IMR-90 (cell line): Measurements from ENCODE around the gene NBPF12. TPM values are rescaled to one million over a fixed set of nuclear protein-coding genes. Genes with fewer than 3 reads are reported as not detected.

Source experiments
- ATAC-seq: fragments of 200-7000 bp; cut with Tn5 transposase; 2 replicates; pipeline ENCODE4 v1.9.1; 2020; ENCODE audit warnings: low read depth, mild to moderate bottlenecking, moderate library complexity
- BruUV-seq: library from RNA; stranded (reverse); fragments of 400-500 nt; replicated peaks from 2 replicates; lab custom pipeline; 2021; lab: Mats Ljungman, UMichigan
- CTCF ChIA-PET: fragments of 300-600 bp; formaldehyde crosslinking; extraction: SDS; loops from one replicate; lab custom pipeline; 2021; ENCODE audit warnings: antibody characterized with exemption; lab: Yijun Ruan, JAX
- POLR2A ChIA-PET: fragments of 300-600 bp; sonication (Branson Sonifier 250); formaldehyde crosslinking; loops from one replicate; lab custom pipeline; 2022; ENCODE audit warnings: antibody characterized with exemption; ENCODE audit not compliant: unreplicated experiment; lab: Charles Lee
- DNase-seq: peaks from one replicate; pipeline ENCODE4 v3.0.0; 2013
- H2AFZ ChIP-seq: replicated peaks from 2 replicates; pipeline ENCODE3; 2013; ENCODE audit warnings: low read length, mild to moderate bottlenecking; ENCODE audit not compliant: poor library complexity
- H2AK5ac ChIP-seq: 2 replicates; pipeline ENCODE4 v1.6.1; 2013; ENCODE audit warnings: low read depth, low read length, inconsistent platforms
- H2AK9ac ChIP-seq: replicated peaks from 2 replicates; pipeline ENCODE3; 2013; ENCODE audit warnings: mild to moderate bottlenecking, low read depth, low read length, moderate library complexity; ENCODE audit not compliant: poor library complexity
- H2BK120ac ChIP-seq: 2 replicates; pipeline ENCODE4 v1.6.1; 2013; ENCODE audit warnings: low read depth, low read length, inconsistent platforms
- H2BK15ac ChIP-seq: 3 replicates; pipeline ENCODE4 v1.6.1; 2013; ENCODE audit warnings: low read depth, low read length, inconsistent platforms
- H2BK20ac ChIP-seq: 2 replicates; pipeline ENCODE4 v1.6.1; 2013; ENCODE audit warnings: low read depth, mild to moderate bottlenecking, inconsistent platforms, low read length, moderate library complexity
- H2BK5ac ChIP-seq: 2 replicates; pipeline ENCODE4 v1.6.1; 2013; ENCODE audit warnings: mild to moderate bottlenecking, low read depth, low read length, inconsistent platforms; ENCODE audit not compliant: poor library complexity, severe bottlenecking
- H3K14ac ChIP-seq: replicated peaks from 2 replicates; pipeline ENCODE4 v1.6.1; 2013; ENCODE audit warnings: low read depth, low read length, inconsistent platforms
- H3K18ac ChIP-seq: 2 replicates; pipeline ENCODE4 v1.6.1; 2013; ENCODE audit warnings: low read depth, low read length, control low read depth
- H3K23ac ChIP-seq: 2 replicates; pipeline ENCODE4 v1.6.1; 2013; ENCODE audit warnings: low read depth, low read length, inconsistent platforms
- H3K27ac ChIP-seq: 2 replicates; pipeline ENCODE4 v1.5.1; 2013; ENCODE audit warnings: mild to moderate bottlenecking, control low read depth, low read length; ENCODE audit not compliant: insufficient read depth
- H3K27me3 ChIP-seq: 2 replicates; pipeline ENCODE4 v1.6.1; 2013; ENCODE audit warnings: low read length; ENCODE audit not compliant: control insufficient read depth, insufficient read depth
- H3K36me3 ChIP-seq: 2 replicates; pipeline ENCODE4 v1.6.1; 2013; ENCODE audit warnings: low read length, mixed read lengths; ENCODE audit not compliant: control insufficient read depth, insufficient read depth
- H3K4ac ChIP-seq: 2 replicates; pipeline ENCODE4 v1.6.1; 2013; ENCODE audit warnings: low read depth, low read length, inconsistent platforms
- H3K4me1 ChIP-seq: 2 replicates; pipeline ENCODE4 v1.6.1; 2013; ENCODE audit warnings: low read length, mixed read lengths; ENCODE audit not compliant: control insufficient read depth, insufficient read depth
- H3K4me2 ChIP-seq: 2 replicates; pipeline ENCODE4 v1.6.1; 2013; ENCODE audit warnings: low read depth, mild to moderate bottlenecking, control low read depth, low read length, moderate library complexity
- H3K4me3 ChIP-seq: 2 replicates; pipeline ENCODE4 v1.5.1; 2013; ENCODE audit warnings: low read depth, mild to moderate bottlenecking, control low read depth, low read length, moderate library complexity; ENCODE audit not compliant: insufficient read depth
- H3K56ac ChIP-seq: 2 replicates; pipeline ENCODE4 v1.6.1; 2013; ENCODE audit warnings: low read length, inconsistent platforms; ENCODE audit not compliant: insufficient read depth; ENCODE audit errors: extremely low read depth
- H3K79me1 ChIP-seq, 2 experiments: 2 replicates each; pipeline ENCODE4 v1.6.1; 2013; ENCODE audit warnings: low read length in 2 of 2, inconsistent platforms in 1 of 2, low read depth in 1 of 2
- H3K9ac ChIP-seq: 2 replicates; pipeline ENCODE4 v1.6.1; 2013; ENCODE audit warnings: low read depth, low read length, control low read depth
- H3K9me1 ChIP-seq: 2 replicates; pipeline ENCODE4 v1.6.1; 2013; ENCODE audit warnings: low read length, inconsistent platforms; ENCODE audit not compliant: insufficient read depth
- H3K9me3 ChIP-seq: 2 replicates; pipeline ENCODE4 v1.6.1; 2013; ENCODE audit warnings: low read length; ENCODE audit not compliant: control insufficient read depth, insufficient read depth
- H4K20me1 ChIP-seq: 2 replicates; pipeline ENCODE4 v1.6.1; 2013; ENCODE audit warnings: low read length, inconsistent platforms; ENCODE audit not compliant: insufficient read depth
- H4K5ac ChIP-seq: 2 replicates; pipeline ENCODE4 v1.6.1; 2013; ENCODE audit warnings: mild to moderate bottlenecking, low read depth, low read length, control low read depth
- H4K8ac ChIP-seq, 2 experiments: 2 replicates each; pipeline ENCODE4 v1.6.1; 2013; ENCODE audit warnings: low read depth in 2 of 2, low read length in 2 of 2, control low read depth in 1 of 2, inconsistent platforms in 1 of 2
- H4K91ac ChIP-seq: 2 replicates; pipeline ENCODE4 v1.6.1; 2013; ENCODE audit warnings: low read depth, low read length, inconsistent platforms; ENCODE audit not compliant: insufficient read depth
- CEBPB ChIP-seq: IDR thresholded peaks from 2 replicates; pipeline ENCODE4 v1.6.1; 2012; ENCODE audit warnings: low read depth, low read length, improper control_type of control experiment
- CHD1 ChIP-seq: IDR thresholded peaks from 2 replicates; pipeline ENCODE4 v1.6.1; 2012; ENCODE audit warnings: low read depth, low read length, improper control_type of control experiment
- CTCF ChIP-seq: conservative IDR thresholded peaks from 2 replicates; pipeline ENCODE4 v1.5.1; 2012; ENCODE audit warnings: mild to moderate bottlenecking, low read depth, low read length, improper control_type of control experiment
- ELK1 ChIP-seq: fragments of 150-350 bp; IDR thresholded peaks from 2 replicates; pipeline ENCODE4 v1.6.1; 2016; ENCODE audit warnings: low read depth, mild to moderate bottlenecking, low read length, moderate library complexity, borderline replicate concordance
- MAFK ChIP-seq: IDR thresholded peaks from 2 replicates; pipeline ENCODE4 v1.6.1; 2012; ENCODE audit warnings: low read depth, low read length, improper control_type of control experiment
- MXI1 ChIP-seq: IDR thresholded peaks from 2 replicates; pipeline ENCODE4 v1.6.1; 2012; ENCODE audit warnings: low read depth, mild to moderate bottlenecking, low read length, moderate library complexity, borderline replicate concordance
- NFE2L2 ChIP-seq: fragments of 150-350 bp; IDR thresholded peaks from 2 replicates; pipeline ENCODE4 v1.6.1; 2016; ENCODE audit warnings: low read depth, mild to moderate bottlenecking, low read length
- RCOR1 ChIP-seq: IDR thresholded peaks from 2 replicates; pipeline ENCODE4 v1.6.1; 2012; ENCODE audit warnings: mild to moderate bottlenecking, low read length, improper control_type of control experiment; ENCODE audit not compliant: insufficient replicate concordance
- RFX5 ChIP-seq: IDR thresholded peaks from 2 replicates; pipeline ENCODE4 v1.8.0; 2012; ENCODE audit warnings: low read depth, mild to moderate bottlenecking, low read length, moderate library complexity
- USF2 ChIP-seq: fragments of 150-350 bp; IDR thresholded peaks from 2 replicates; pipeline ENCODE4 v1.6.1; 2017; ENCODE audit warnings: mild to moderate bottlenecking, antibody characterized with exemption, low read length, low read depth
- WGBS, 2 experiments: methylation state at CpG; one replicate each; pipeline versions ENCODE4 v1.1.5 to v1.1.7; 2013; ENCODE audit warnings: missing lambda C conversion rate in 2 of 2; ENCODE audit not compliant: insufficient read length in 1 of 2; ENCODE audit errors: extremely low coverage in 2 of 2; 5-methylcytosine and 5-hydroxymethylcytosine counted together
- dilution Hi-C: fragments of 300-500 bp; cut with HindIII; formaldehyde crosslinking; loops from one replicate; pipeline ENCODE4 v1.14.3; 2018; ENCODE audit warnings: low sequenced_read_pairs; ENCODE audit not compliant: unreplicated experiment
- in situ Hi-C: fragments of 300-500 bp; cut with MboI; formaldehyde crosslinking; loops from 3 replicates; pipeline ENCODE4 v1.14.3; 2019; ENCODE audit warnings: low sequenced_read_pairs, inconsistent platforms, mixed read lengths
- intact Hi-C: fragments of 100-400 bp; cut with micrococcal nuclease; formaldehyde crosslinking; loops from 2 replicates; pipeline ENCODE4 v1.10.0; 2022
- polyA plus RNA-seq, 3 experiments: library from polyadenylated mRNA; depleted of rRNA; stranded (reverse); fragments of >200 nt; gene quantifications; 2 replicates each; pipeline ENCODE4 v1.2.3, GENCODE V29; 2012; ENCODE audit warnings: low replicate concordance in 1 of 3
- total RNA-seq: library from RNA; depleted of rRNA; stranded (reverse); fragments of >200 nt; gene quantifications from 2 replicates; pipeline ENCODE4 v1.2.3, GENCODE V29; 2012

Gene NBPF12
- total and polyA plus RNA-seq, 2 of the 4 experiments (the other 2 are of a cell fraction) = 4.5 to 4.8 TPM

- no peak overlapping the region for H4K8ac ChIP-seq
- H3K9ac ChIP-seq = no peak overlapping the region
- H3K4me3 ChIP-seq = no peak overlapping the region
- H2AK5ac ChIP-seq = no peak overlapping the region
- H2BK120ac ChIP-seq = no peak overlapping the region
- no TSS peak for BruUV-seq
- H4K5ac ChIP-seq = no peak overlapping the region
- no peak overlapping the region for H2BK5ac ChIP-seq
- no peak for DNase-seq
- no peak overlapping the region for H3K56ac ChIP-seq
- no peak overlapping the region for H4K91ac ChIP-seq
- ChIA-PET CTCF (interaction anchor here (0.6 kb wide), 1 partner anchor 601 kb away, joined by 4 read pairs; no protein-coding TSS in a partner anchor), POLR2A (no interaction called here)
- ATAC-seq = no peak
- H3K27me3 ChIP-seq = no peaks in the 10 kb centered on the region
- dilution Hi-C loops = no loop called here
- no peaks in the 10 kb centered on the region for H3K4me1 ChIP-seq
- H2AFZ ChIP-seq = no peak overlapping the region
- no peak overlapping the region for H3K18ac ChIP-seq
- TF ChIP-seq CHD1 = no peak
- no peak for TF ChIP-seq RCOR1
- no peak for TF ChIP-seq CTCF
- no peak for TF ChIP-seq USF2
- TF ChIP-seq NFE2L2 = no peak
- no peak for TF ChIP-seq RFX5
- TF ChIP-seq MAFK = no peak
- TF ChIP-seq MXI1 = no peak
- TF ChIP-seq CEBPB = no peak
- TF ChIP-seq ELK1 = no peak
- H2BK20ac ChIP-seq = no peak overlapping the region
- H2AK9ac ChIP-seq = no peak overlapping the region
- no peak overlapping the region for H3K4ac ChIP-seq
- H3K9me3 ChIP-seq = no peaks in the 10 kb centered on the region
- H3K23ac ChIP-seq = no peak overlapping the region
- in situ Hi-C loops = no loop called here
- no CpG with 5 or more reads among the region's 3 CpGs for WGBS, 2 experiments
- no peaks in the 10 kb centered on the region for H3K79me1 ChIP-seq
- intact Hi-C loops = no loop called here
- no peak overlapping the region for H3K4me2 ChIP-seq
- no peak overlapping the region for H3K14ac ChIP-seq
- H3K27ac ChIP-seq = no peak overlapping the region
- H2BK15ac ChIP-seq = no peak overlapping the region
- H4K20me1 ChIP-seq = no peaks in the 10 kb centered on the region
- H3K36me3 ChIP-seq = no peaks in the 10 kb centered on the region
- no peaks in the 10 kb centered on the region for H3K9me1 ChIP-seq
Observed at GRCh38 chr1:147039916-147040315, 101.8 kb downstream of the NBPF12 start.
